Nephron progenitor cell (in vitro differentiated cells): Measurements from ENCODE around the gene SLC17A3.

Experiments used
- DNase-seq: peaks from one replicate; pipeline ENCODE4 v3.0.0; 2021
- H3K27ac Mint-ChIP-seq: 2 replicates; pipeline ENCODE4 v1.8.0; 2021; ENCODE audit warnings: mild to moderate bottlenecking, moderate library complexity, mixed read lengths
- H3K27me3 Mint-ChIP-seq: 2 replicates; pipeline ENCODE4 v1.8.0; 2021; ENCODE audit warnings: mild to moderate bottlenecking, low read depth, mixed read lengths; ENCODE audit not compliant: poor library complexity
- H3K36me3 Mint-ChIP-seq: 2 replicates; pipeline ENCODE4 v1.8.0; 2021; ENCODE audit warnings: low read depth, mixed read lengths
- H3K4me1 Mint-ChIP-seq: 2 replicates; pipeline ENCODE4 v1.8.0; 2021; ENCODE audit warnings: mixed read lengths
- H3K4me3 Mint-ChIP-seq: 2 replicates; pipeline ENCODE4 v1.8.0; 2021; ENCODE audit warnings: mild to moderate bottlenecking, moderate library complexity, mixed read lengths
- H3K9me3 Mint-ChIP-seq: 2 replicates; pipeline ENCODE4 v1.8.0; 2021; ENCODE audit warnings: mild to moderate bottlenecking, moderate library complexity, mixed read lengths
- TF ChIP-seq, protein P1 (sequence below): fragments of 200-600 bp; sonication (generic); IDR thresholded peaks from 2 replicates; pipeline ENCODE4 v1.5.0; 2021; ENCODE audit warnings: antibody characterized with exemption

The SLC17A3 gene

GRCh38 chr6:25863360-25863759, 10.7 kb downstream of the SLC17A3 start:
- Mint-ChIP-seq H3K9me3 (no peaks in the 10 kb centered on the region), H3K27me3 (no peaks in the 10 kb centered on the region), H3K27ac (no peak overlapping the region), H3K36me3 (no peaks in the 10 kb centered on the region), H3K4me1 (no peaks in the 10 kb centered on the region), H3K4me3 (no peak overlapping the region)
- no peak for DNase-seq
- TF ChIP-seq, protein P1, sequence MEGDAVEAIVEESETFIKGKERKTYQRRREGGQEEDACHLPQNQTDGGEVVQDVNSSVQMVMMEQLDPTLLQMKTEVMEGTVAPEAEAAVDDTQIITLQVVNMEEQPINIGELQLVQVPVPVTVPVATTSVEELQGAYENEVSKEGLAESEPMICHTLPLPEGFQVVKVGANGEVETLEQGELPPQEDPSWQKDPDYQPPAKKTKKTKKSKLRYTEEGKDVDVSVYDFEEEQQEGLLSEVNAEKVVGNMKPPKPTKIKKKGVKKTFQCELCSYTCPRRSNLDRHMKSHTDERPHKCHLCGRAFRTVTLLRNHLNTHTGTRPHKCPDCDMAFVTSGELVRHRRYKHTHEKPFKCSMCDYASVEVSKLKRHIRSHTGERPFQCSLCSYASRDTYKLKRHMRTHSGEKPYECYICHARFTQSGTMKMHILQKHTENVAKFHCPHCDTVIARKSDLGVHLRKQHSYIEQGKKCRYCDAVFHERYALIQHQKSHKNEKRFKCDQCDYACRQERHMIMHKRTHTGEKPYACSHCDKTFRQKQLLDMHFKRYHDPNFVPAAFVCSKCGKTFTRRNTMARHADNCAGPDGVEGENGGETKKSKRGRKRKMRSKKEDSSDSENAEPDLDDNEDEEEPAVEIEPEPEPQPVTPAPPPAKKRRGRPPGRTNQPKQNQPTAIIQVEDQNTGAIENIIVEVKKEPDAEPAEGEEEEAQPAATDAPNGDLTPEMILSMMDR: no peak

DNA sequence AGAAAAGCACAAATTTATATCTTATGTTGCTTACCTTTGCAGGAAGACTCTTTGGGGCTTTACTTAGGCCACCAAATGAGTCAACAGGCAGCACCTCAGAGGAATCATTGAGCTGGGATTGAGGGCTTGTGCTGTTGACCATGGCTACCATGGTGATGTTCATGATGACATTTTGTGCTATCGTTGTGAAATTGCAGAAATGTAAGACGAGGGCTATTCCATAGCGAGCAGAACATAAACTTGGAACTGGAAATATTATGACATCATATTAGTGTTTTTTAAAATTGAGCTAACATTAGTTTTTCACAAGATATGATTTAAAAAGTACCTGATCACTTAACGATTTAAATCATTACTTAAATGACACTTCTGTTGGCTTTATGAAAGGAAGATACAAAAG, 11.8 kb downstream of the SLC17A3 start:
- no peak for DNase-seq
- TF ChIP-seq, protein P1: no peak
- Mint-ChIP-seq H3K36me3 (no peaks in the 10 kb centered on the region), H3K4me3 (no peak overlapping the region), H3K27ac (no peak overlapping the region), H3K4me1 (no peaks in the 10 kb centered on the region), H3K27me3 (peaks cover 4% of the 10 kb centered on the region), H3K9me3 (no peaks in the 10 kb centered on the region)

- TF ChIP-seq, protein P1: no peak
- Mint-ChIP-seq H3K4me1 (no peaks in the 10 kb centered on the region), H3K27me3 (no peaks in the 10 kb centered on the region)
Measured at GRCh38 chr6:25852756-25853155, 21.3 kb downstream of the SLC17A3 start.

GRCh38 chr6:25851961-25852360, 22.1 kb downstream of the SLC17A3 start:
- no peaks in the 10 kb centered on the region for H3K9me3 Mint-ChIP-seq
- DNase-seq: no peak
- H3K27me3 Mint-ChIP-seq: no peaks in the 10 kb centered on the region
- no peak overlapping the region for H3K4me3 Mint-ChIP-seq
- H3K4me1 Mint-ChIP-seq: no peaks in the 10 kb centered on the region
- TF ChIP-seq, protein P1: no peak
- no peak overlapping the region for H3K27ac Mint-ChIP-seq
- no peaks in the 10 kb centered on the region for H3K36me3 Mint-ChIP-seq

More at GRCh38 chr6:25852756-25853155, 21.3 kb downstream of the SLC17A3 start:
- no peak overlapping the region for H3K27ac Mint-ChIP-seq
- no peaks in the 10 kb centered on the region for H3K9me3 Mint-ChIP-seq
- H3K4me3 Mint-ChIP-seq: no peak overlapping the region
- no peak for DNase-seq
- no peaks in the 10 kb centered on the region for H3K36me3 Mint-ChIP-seq

- TF ChIP-seq, protein P1: no peak
- H3K9me3 Mint-ChIP-seq: no peaks in the 10 kb centered on the region
- no peaks in the 10 kb centered on the region for H3K36me3 Mint-ChIP-seq
- H3K4me1 Mint-ChIP-seq: no peaks in the 10 kb centered on the region
- H3K27ac Mint-ChIP-seq: no peak overlapping the region
- H3K4me3 Mint-ChIP-seq: no peak overlapping the region
- no peaks in the 10 kb centered on the region for H3K27me3 Mint-ChIP-seq
- no peak for DNase-seq
Measured at GRCh38 chr6:25844518-25844917, 29.5 kb downstream of the SLC17A3 start.

DNA sequence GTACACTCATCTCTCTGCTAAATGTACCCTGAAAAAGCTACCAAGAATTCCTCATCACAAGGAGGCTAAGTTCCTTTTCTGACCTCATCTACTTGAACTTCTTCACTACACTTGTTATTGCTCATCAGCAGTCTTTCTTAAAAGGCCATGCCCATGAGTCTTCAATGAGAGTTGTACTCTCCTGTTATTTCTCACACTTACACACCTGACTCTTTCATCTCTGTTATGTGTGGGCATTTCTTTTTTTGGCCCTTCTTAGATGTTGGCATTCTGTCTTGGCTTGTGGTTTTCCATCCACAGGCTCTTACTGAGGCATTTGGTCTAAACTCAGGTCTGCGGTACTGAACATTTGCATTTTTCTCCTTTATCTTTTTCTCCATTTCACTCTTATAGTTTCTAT, 31.5 kb downstream of the SLC17A3 start:
- Mint-ChIP-seq H3K27ac (no peak overlapping the region), H3K4me1 (no peaks in the 10 kb centered on the region), H3K27me3 (no peaks in the 10 kb centered on the region), H3K36me3 (no peaks in the 10 kb centered on the region), H3K9me3 (no peaks in the 10 kb centered on the region), H3K4me3 (no peak overlapping the region)
- TF ChIP-seq, protein P1: no peak
- DNase-seq: no peak
